Stimulated activated CD4-positive, alpha-beta T cell treated with anti-CD3 and anti-CD28 coated beads, Interleukin-4, amount 100 ng/mL, for 4 hours (primary cell): ENCODE results near the gene TXNDC2.

Source experiments
- DNase-seq, 2 experiments: peaks; one replicate each; pipeline ENCODE4 v3.0.0-alpha.2; 2020

The TXNDC2 gene

GRCh38 chr18:9914584-9915290 is 29.0 kb downstream of the TXNDC2 start:
- DNase-seq: peak; percentile 74 to 82

GRCh38 chr18:9915291-9916076 is 29.7 kb downstream of the TXNDC2 start:
- DNase-seq: no peak

- no peak for DNase-seq
Observed at GRCh38 chr18:9916077-9916639, 30.4 kb downstream of the TXNDC2 start.

- no peak for DNase-seq
Observed at GRCh38 chr18:9916808-9917207, 31.0 kb downstream of the TXNDC2 start.

DNA sequence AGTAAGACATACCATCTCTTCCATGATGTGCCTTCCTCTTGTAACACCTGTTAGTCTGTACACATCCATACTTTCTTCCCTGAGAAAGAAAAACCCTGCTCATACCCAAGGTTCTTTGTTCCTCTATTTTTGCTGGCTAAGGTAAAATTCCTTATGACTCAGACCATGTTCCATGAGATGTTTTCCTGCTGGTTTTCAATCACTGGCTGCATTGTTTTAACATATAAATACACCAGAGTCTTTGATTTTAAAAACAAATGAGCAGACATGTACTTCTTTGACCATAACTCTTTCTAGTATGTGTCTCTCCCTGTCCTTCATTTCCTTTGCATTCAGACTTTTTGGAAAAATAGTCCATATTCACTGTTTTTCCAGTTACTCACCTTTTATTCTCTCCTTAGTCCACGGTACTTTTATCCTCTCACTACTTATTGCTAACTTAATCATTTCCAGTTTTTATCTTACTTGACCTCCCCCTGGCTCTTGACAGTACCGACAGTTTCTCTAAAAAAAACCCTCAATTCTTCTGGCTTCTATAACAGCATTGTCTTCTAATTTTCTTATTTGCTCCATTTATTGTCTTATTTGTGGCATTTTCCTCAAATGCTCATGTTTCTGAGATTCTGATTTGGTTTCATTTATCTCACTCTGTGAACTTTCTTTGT is 32.4 kb downstream of the TXNDC2 start:
- no peak for DNase-seq

GRCh38 chr18:9919564-9920232 is 33.9 kb downstream of the TXNDC2 start:
- no peak for DNase-seq

- no peak for DNase-seq
Observed at GRCh38 chr18:9922592-9923311, 37.0 kb downstream of the TXNDC2 start.

GRCh38 chr18:9924371-9924943 is 38.7 kb downstream of the TXNDC2 start:
- no peak for DNase-seq

DNA sequence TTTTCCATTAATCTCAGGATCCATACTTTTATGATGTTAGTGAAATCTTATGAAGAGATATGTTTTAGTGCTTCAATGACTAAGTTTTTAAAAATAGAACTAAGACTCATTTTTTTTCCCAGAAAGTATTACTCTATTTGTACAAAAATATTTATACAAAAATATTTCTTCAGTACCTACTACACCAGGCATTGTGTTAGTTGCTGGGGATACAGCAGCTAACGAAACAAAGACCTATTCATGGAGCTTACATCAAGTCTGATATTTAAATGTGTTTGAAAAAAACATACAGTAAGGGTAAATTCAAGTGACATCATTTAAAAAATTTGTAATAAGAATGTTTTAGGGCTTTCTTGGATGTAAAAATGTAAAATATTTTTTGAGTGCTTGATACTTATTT is 39.6 kb downstream of the TXNDC2 start:
- no peak for DNase-seq

- DNase-seq: no peak
Observed at GRCh38 chr18:9925795-9926194, 40.0 kb downstream of the TXNDC2 start.

DNA sequence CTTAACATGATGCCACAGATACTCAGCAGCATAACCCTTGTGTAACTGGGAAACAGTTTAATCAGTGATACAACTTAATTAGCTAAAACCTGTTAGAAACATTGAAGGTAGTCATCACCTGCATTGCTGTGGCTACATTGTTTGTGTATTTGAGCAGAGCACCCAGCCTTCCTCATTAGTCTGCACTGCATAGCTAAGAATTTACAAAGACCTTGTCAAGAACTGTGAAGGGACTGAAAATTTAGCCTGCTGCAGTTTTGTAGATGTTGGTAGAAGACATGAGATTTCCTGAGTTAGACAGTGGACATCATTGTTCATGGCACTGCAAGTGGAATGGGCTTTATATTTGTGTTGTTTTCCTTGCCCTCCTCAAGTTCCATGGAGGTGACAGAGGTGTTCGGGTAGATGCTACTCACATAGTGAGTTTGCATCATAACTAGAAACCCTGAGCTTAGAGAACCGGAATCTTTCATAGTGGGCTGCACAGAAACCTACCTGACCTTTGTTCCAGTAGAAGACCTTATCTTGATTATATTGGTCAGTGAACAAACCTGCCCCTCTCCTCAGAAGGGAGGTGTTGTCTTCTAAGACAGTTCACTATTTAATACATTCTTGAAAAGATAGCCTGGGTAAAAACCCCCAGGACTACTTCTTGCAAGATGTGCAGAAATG is 40.6 kb downstream of the TXNDC2 start:
- DNase-seq: no peak

DNA sequence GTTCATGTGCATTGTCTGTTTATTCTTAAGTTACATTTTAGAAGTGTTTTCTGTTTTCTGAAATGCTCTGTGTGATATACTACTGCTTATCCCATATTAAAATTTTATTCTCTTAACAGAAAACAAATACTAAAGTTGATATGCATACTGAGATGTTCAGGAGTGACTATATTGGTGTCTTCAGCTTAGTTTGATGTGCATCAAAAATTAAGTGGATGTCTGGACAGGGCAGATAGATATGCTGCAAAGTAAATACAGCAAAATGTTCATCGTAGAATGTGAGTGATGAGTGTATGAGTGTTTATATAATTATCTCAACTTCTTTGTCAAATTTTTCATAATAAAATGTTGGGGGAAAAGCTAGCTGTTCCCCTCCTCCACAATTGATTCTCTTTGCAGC is 41.2 kb downstream of the TXNDC2 start:
- no peak for DNase-seq

DNA sequence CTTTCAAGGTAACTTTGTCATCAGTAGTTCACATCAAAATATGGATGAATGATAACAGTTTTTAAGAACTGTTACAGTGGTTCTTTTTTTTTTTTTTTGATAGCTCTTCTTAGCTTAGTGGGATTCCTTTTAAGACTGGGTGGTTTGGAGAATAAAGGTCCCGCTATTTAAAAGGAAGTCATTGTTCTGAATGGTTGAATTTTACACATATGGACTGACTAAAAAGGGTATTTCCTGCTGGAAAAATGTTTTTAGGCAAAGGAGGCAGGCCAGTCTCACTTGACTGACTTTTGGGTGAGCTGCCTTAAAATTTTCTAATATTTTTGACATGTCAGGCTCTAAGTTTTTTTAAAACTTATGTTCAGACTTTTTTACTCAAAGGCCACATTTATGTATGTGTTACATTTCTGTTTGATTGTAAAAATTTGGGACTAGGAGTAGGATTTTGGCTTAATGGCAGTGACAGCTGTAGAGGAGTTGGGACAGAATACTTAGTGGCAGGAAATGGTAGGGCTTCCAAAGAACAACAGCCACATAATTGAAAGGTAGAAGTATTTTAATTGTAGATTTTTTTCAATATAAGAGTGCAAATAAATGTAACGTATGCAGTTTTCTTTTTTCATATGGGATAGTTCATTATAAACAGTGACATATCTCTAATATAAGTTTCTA is 41.8 kb downstream of the TXNDC2 start:
- no peak for DNase-seq

DNA sequence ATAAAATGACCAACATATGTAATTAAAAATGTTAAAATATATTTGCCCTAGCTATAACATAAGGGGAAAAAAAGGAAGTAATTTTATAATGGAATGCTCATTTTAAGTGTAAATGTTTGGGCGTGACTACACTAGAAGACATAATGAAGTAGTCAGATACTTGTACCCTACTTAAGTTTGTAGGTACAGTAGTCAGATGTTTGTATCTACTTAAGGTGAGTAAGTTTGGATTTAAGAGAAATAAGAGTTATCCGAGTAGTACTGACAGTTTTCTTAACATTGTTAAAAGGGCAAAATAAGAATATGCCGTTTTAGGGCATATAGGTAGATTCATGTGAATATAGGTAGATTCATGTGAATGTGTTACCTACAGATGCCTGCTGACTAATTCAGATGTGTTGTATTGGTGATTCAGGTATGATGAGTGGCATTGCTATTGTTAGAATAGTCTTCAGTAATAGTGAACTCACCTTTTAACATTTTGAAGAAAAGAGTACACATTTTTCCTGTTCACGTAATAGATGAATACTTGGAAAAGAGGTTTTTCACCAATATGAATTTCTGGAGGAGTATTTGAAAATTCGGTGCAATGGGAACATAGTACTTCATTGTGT is 43.0 kb downstream of the TXNDC2 start:
- DNase-seq: no peak

DNA sequence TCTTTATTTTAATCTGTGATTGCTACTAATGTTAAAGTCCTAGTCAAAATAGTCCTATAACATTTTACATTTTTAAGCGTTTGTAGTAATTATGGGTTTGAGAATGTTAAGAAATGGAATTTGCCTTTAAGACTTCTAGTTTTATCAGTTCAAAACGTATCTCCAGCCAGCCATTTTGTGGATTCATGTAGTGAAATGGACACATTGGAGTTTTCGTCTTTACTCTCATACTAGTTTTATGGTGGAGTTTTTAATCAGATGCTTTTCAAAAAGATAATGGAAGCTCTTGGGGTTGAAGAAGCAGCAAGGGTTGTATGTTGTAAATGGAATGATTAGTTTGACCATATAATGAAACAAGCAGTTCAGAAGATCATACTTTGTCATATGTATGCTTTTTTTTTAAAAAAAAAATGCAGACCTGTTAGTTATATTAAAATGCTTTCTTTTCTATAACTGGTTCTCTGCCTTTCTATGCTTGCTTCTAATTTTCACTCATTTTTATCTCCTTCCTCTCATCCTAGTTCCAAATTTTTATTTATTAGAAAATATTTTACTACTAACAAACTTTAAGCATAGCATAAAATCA is 44.6 kb downstream of the TXNDC2 start:
- no peak for DNase-seq

DNA sequence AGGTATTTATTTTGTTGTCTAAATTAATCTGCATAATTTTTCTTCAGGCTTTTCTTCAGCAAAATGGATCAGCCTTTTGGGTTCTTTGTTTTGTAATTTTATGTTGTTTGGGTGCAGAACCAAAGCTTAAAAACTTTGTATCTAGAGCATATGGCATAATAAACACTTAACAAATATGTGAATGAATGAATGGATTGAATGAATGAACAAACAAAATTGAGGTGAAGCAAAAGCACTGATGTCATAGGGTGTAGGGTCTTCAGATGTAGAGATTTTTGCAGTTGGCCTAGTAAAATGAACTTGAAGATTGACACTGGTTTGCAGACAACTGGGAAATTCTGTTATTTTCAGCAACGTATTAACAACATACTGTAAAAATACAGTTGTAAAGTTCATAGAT is 45.4 kb downstream of the TXNDC2 start:
- DNase-seq: no peak

- DNase-seq: no peak
Observed at GRCh38 chr18:9931678-9932077, 45.9 kb downstream of the TXNDC2 start.

GRCh38 chr18:9933865-9934264 is 48.1 kb downstream of the TXNDC2 start:
- DNase-seq: no peak

DNA sequence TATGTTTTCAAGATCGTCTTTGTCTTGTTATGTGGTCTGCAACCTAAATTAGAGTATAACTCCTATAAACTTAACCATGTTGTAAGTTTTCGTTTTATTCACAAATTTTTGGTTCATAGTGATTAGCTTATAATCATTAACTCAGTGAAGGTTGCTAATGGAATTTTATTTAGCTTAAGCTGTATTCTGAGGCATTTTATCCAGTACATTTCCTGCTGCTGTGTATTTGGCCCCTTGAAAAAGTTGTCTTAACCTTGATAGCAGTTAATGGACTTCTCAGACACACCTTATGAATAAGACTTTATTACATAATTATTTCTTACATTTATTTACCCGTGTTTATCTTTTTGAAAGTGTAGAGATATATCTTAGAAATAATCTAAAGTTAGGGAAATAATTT is 48.5 kb downstream of the TXNDC2 start:
- no peak for DNase-seq
